Liver (tissue), 3 donors: Measurements from ENCODE around the gene WWC1.

Experiments
- HNF4A ChIP-seq, 2 donors: conservative IDR thresholded peaks; 2 replicates each; pipeline ENCODE4 v1.6.1; 2016; ENCODE audit warnings: antibody characterized with exemption in 2 of 2, mild to moderate bottlenecking in 2 of 2
- JUND ChIP-seq, 2 donors: IDR thresholded peaks; 2 replicates each; pipeline ENCODE4 v1.6.1; 2016; ENCODE audit warnings: antibody characterized with exemption in 2 of 2
- RAD21 ChIP-seq, 2 donors: IDR thresholded peaks; 2 replicates each; pipeline ENCODE4 v1.6.1; 2016; ENCODE audit warnings: antibody characterized with exemption in 2 of 2, mild to moderate bottlenecking in 2 of 2
- SP1 ChIP-seq: IDR thresholded peaks from 2 replicates; pipeline ENCODE4 v1.6.1; 2018; ENCODE audit warnings: antibody characterized with exemption, mild to moderate bottlenecking
- TAF1 ChIP-seq: conservative IDR thresholded peaks from 2 replicates; pipeline ENCODE4 v1.6.1; 2016; ENCODE audit warnings: antibody characterized with exemption, mild to moderate bottlenecking
- TF ChIP-seq, protein P1 (sequence below): fragments of 150-350 bp; IDR thresholded peaks from 2 replicates; pipeline ENCODE4 v1.5.1; 2017; ENCODE audit warnings: improper control_type of control experiment, low read depth, low read length; ENCODE audit not compliant: missing input control
- TF ChIP-seq, protein P2 (sequence below): IDR thresholded peaks from 2 replicates; pipeline ENCODE4 v1.6.1; 2016; ENCODE audit warnings: antibody characterized with exemption, mild to moderate bottlenecking
- TF ChIP-seq, protein P3 (sequence below): IDR thresholded peaks from 2 replicates; pipeline ENCODE4 v1.6.1; 2016; ENCODE audit warnings: antibody characterized with exemption
- TF ChIP-seq, protein P4 (sequence below): IDR thresholded peaks from 2 replicates; pipeline ENCODE4 v1.6.1; 2016; ENCODE audit warnings: antibody characterized with exemption
- donor health status: healthy.
- donor health status: healthy.

DNA sequence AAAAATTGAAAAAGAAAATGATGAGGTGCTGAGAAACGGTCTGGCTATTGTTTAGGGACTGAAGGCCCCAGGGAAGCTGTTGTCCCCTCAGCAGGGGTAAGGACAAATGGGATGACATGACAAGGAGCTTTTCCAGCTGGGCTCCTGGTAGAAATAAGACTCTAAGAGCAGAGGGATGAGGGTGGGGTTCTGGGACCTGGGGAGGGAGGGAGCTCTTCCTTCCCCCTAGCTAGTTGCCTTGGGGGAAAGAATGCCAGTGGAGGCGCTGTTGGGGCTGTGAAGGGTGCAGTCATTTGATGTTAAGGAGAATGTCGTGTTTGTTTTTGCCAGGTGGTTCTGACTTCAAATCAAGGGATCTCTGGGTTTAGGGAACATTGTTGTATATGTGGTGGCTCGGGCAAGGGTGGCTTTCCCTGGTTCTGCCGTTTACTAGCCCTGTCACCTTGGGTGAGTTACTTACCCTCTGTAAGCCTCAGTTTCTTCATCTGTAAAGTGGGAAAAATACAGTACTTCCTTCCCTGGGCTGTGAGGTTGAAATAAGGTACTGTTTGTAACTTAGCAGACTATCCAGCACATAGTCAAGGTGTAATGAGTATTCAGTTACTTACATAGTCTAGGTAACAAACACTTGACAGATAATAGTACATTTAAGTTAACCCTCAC lies 47.8 kb downstream of the WWC1 start:
- TF ChIP-seq, protein P1, sequence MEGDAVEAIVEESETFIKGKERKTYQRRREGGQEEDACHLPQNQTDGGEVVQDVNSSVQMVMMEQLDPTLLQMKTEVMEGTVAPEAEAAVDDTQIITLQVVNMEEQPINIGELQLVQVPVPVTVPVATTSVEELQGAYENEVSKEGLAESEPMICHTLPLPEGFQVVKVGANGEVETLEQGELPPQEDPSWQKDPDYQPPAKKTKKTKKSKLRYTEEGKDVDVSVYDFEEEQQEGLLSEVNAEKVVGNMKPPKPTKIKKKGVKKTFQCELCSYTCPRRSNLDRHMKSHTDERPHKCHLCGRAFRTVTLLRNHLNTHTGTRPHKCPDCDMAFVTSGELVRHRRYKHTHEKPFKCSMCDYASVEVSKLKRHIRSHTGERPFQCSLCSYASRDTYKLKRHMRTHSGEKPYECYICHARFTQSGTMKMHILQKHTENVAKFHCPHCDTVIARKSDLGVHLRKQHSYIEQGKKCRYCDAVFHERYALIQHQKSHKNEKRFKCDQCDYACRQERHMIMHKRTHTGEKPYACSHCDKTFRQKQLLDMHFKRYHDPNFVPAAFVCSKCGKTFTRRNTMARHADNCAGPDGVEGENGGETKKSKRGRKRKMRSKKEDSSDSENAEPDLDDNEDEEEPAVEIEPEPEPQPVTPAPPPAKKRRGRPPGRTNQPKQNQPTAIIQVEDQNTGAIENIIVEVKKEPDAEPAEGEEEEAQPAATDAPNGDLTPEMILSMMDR: no peak
- TF ChIP-seq JUND (IDR thresholded peaks at IDR 0.05) (no peak), TAF1 (no peak), RAD21 (IDR thresholded peaks at IDR 0.05) (no peak), SP1 (no peak), HNF4A (conservative IDR thresholded peaks at IDR 0.05) (no peak)
- TF ChIP-seq, protein P2, sequence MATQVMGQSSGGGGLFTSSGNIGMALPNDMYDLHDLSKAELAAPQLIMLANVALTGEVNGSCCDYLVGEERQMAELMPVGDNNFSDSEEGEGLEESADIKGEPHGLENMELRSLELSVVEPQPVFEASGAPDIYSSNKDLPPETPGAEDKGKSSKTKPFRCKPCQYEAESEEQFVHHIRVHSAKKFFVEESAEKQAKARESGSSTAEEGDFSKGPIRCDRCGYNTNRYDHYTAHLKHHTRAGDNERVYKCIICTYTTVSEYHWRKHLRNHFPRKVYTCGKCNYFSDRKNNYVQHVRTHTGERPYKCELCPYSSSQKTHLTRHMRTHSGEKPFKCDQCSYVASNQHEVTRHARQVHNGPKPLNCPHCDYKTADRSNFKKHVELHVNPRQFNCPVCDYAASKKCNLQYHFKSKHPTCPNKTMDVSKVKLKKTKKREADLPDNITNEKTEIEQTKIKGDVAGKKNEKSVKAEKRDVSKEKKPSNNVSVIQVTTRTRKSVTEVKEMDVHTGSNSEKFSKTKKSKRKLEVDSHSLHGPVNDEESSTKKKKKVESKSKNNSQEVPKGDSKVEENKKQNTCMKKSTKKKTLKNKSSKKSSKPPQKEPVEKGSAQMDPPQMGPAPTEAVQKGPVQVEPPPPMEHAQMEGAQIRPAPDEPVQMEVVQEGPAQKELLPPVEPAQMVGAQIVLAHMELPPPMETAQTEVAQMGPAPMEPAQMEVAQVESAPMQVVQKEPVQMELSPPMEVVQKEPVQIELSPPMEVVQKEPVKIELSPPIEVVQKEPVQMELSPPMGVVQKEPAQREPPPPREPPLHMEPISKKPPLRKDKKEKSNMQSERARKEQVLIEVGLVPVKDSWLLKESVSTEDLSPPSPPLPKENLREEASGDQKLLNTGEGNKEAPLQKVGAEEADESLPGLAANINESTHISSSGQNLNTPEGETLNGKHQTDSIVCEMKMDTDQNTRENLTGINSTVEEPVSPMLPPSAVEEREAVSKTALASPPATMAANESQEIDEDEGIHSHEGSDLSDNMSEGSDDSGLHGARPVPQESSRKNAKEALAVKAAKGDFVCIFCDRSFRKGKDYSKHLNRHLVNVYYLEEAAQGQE: no peak
- TF ChIP-seq, protein P3, sequence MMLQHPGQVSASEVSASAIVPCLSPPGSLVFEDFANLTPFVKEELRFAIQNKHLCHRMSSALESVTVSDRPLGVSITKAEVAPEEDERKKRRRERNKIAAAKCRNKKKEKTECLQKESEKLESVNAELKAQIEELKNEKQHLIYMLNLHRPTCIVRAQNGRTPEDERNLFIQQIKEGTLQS: no peak
- TF ChIP-seq, protein P4, sequence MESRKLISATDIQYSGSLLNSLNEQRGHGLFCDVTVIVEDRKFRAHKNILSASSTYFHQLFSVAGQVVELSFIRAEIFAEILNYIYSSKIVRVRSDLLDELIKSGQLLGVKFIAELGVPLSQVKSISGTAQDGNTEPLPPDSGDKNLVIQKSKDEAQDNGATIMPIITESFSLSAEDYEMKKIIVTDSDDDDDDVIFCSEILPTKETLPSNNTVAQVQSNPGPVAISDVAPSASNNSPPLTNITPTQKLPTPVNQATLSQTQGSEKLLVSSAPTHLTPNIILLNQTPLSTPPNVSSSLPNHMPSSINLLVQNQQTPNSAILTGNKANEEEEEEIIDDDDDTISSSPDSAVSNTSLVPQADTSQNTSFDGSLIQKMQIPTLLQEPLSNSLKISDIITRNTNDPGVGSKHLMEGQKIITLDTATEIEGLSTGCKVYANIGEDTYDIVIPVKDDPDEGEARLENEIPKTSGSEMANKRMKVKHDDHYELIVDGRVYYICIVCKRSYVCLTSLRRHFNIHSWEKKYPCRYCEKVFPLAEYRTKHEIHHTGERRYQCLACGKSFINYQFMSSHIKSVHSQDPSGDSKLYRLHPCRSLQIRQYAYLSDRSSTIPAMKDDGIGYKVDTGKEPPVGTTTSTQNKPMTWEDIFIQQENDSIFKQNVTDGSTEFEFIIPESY: no peak
